ENCODE measurements around the gene C11orf24.
A peak's percentile ranks its signal among the peaks of the same experiment; 100 is the strongest.

C11orf24 gene

DNA sequence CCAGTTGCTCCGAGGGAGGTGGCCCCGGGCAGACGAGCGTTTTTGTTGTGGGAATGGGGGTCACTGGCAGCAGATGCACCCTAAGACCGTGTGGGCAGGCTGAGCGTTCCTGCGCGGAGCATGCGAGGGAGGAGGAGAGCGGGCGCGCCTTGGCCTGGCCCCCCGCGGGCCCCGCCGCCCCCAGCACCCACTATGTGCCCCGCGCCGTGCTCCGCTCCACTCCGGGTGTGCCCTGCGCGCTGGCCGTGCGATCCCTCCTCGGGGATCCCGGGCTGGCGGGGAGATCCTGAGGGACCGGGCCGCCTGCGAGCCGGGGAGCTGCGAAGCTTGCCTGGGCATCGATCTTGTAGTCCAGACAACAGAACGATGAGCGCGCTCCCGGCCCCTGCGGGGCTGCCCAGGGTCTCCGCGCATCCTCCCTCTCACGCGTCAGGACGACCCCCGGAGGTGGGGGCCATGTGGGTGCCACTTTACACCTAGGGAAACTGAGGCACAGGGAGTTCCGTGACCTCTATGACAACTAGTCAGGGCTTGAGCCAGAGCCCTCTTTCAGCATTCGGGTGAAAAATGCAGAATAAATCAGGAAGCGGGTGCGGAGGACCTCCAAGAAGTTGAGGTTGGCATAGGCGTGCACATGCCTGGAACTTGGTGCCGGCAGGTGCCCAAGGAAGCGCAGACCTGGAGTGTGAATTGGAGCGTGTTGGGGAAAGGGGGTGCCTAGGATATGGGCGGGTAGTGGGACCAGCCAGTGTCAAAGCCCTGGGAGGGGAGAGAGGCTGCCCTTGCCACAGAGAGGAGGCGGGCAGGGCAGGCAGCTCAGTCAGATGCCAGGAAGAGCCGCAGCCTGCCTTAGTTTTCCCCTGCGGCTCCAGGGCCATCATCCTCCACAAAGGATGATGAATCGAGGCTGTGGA lies 57.3 kb downstream of the C11orf24 start:
- peak; percentile 41 for ATAC-seq

DNA sequence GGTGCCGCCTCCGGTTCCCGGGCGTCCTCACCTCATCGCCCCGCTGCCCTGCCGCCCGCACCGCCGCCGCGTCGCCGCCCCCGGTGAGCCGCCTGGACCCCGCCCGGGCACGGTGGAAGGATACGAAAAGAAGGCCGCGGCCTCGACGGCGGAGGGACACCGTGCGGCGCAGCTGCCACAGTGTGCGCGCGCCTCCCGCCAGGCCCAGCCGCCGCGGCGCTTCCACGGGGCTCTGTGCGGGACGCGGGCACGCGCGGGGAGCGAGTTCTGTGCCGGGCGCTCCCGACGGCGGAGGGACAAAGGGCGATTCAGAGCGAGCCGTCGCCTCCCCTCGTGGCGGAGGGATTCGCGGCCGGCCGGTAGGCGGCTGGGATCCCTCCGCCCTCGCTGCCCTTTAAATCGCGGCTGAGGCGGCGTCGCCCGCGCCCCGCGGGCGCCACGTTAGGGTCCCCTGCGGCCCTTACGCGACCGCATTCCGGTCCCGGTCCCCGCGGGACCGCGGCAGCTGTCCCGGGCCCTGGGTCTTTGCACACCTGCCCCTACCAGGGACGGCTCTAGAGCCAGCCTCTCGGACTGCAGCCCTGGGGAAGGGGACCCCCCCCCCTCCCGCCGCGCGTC lies 58.1 kb downstream of the C11orf24 start:
- peak; percentile 56 for ATAC-seq
- TF ChIP-seq PPARA (CRISPR knock-in tag; IDR thresholded peaks at IDR 0.05; ENCODE audit: borderline replicate concordance): no peak
- TF ChIP-seq, protein P1, sequence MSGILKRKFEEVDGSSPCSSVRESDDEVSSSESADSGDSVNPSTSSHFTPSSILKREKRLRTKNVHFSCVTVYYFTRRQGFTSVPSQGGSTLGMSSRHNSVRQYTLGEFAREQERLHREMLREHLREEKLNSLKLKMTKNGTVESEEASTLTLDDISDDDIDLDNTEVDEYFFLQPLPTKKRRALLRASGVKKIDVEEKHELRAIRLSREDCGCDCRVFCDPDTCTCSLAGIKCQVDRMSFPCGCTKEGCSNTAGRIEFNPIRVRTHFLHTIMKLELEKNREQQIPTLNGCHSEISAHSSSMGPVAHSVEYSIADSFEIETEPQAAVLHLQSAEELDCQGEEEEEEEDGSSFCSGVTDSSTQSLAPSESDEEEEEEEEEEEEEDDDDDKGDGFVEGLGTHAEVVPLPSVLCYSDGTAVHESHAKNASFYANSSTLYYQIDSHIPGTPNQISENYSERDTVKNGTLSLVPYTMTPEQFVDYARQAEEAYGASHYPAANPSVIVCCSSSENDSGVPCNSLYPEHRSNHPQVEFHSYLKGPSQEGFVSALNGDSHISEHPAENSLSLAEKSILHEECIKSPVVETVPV (CRISPR knock-in tag; IDR thresholded peaks at IDR 0.05): no peak
- TF ChIP-seq ISL1 (CRISPR knock-in tag; IDR thresholded peaks at IDR 0.05): no peak
- peak; percentile 72; the same call in 1 of the 2 replicates for TF ChIP-seq ZFP3 (CRISPR knock-in tag; IDR thresholded peaks at IDR 0.05)
- peak; percentile 90 for TF ChIP-seq CSDC2 (CRISPR knock-in tag; IDR thresholded peaks at IDR 0.05)
- no peak for TF ChIP-seq ZFP30 (CRISPR knock-in tag; IDR thresholded peaks at IDR 0.05)
- TF ChIP-seq, protein P2, sequence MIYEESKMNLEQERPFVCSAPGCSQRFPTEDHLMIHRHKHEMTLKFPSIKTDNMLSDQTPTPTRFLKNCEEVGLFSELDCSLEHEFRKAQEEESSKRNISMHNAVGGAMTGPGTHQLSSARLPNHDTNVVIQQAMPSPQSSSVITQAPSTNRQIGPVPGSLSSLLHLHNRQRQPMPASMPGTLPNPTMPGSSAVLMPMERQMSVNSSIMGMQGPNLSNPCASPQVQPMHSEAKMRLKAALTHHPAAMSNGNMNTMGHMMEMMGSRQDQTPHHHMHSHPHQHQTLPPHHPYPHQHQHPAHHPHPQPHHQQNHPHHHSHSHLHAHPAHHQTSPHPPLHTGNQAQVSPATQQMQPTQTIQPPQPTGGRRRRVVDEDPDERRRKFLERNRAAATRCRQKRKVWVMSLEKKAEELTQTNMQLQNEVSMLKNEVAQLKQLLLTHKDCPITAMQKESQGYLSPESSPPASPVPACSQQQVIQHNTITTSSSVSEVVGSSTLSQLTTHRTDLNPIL (CRISPR knock-in tag; IDR thresholded peaks at IDR 0.05; ENCODE audit: low read depth): no peak
- TF ChIP-seq, protein P3, sequence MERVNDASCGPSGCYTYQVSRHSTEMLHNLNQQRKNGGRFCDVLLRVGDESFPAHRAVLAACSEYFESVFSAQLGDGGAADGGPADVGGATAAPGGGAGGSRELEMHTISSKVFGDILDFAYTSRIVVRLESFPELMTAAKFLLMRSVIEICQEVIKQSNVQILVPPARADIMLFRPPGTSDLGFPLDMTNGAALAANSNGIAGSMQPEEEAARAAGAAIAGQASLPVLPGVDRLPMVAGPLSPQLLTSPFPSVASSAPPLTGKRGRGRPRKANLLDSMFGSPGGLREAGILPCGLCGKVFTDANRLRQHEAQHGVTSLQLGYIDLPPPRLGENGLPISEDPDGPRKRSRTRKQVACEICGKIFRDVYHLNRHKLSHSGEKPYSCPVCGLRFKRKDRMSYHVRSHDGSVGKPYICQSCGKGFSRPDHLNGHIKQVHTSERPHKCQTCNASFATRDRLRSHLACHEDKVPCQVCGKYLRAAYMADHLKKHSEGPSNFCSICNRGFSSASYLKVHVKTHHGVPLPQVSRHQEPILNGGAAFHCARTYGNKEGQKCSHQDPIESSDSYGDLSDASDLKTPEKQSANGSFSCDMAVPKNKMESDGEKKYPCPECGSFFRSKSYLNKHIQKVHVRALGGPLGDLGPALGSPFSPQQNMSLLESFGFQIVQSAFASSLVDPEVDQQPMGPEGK (CRISPR knock-in tag; IDR thresholded peaks at IDR 0.05; ENCODE audit: borderline replicate concordance): no peak; the same call in 1 of the 2 replicates

More for the DNA sequence above, 57.3 kb downstream of the C11orf24 start:
- TF ChIP-seq TCF4 (CRISPR knock-in tag; IDR thresholded peaks at IDR 0.05; ENCODE audit: borderline replicate concordance): no peak
- TF ChIP-seq ZC3H10 (CRISPR knock-in tag; IDR thresholded peaks at IDR 0.05): no peak
- TF ChIP-seq, protein P3 (CRISPR knock-in tag; IDR thresholded peaks at IDR 0.05; ENCODE audit: borderline replicate concordance): no peak
- no peak for TF ChIP-seq BACH2 (CRISPR knock-in tag; IDR thresholded peaks at IDR 0.05; ENCODE audit: borderline replicate concordance)
- no peak for TF ChIP-seq CSDC2 (CRISPR knock-in tag; IDR thresholded peaks at IDR 0.05)
- TF ChIP-seq OSR1 (CRISPR knock-in tag; IDR thresholded peaks at IDR 0.05): no peak
- TF ChIP-seq, protein P4, sequence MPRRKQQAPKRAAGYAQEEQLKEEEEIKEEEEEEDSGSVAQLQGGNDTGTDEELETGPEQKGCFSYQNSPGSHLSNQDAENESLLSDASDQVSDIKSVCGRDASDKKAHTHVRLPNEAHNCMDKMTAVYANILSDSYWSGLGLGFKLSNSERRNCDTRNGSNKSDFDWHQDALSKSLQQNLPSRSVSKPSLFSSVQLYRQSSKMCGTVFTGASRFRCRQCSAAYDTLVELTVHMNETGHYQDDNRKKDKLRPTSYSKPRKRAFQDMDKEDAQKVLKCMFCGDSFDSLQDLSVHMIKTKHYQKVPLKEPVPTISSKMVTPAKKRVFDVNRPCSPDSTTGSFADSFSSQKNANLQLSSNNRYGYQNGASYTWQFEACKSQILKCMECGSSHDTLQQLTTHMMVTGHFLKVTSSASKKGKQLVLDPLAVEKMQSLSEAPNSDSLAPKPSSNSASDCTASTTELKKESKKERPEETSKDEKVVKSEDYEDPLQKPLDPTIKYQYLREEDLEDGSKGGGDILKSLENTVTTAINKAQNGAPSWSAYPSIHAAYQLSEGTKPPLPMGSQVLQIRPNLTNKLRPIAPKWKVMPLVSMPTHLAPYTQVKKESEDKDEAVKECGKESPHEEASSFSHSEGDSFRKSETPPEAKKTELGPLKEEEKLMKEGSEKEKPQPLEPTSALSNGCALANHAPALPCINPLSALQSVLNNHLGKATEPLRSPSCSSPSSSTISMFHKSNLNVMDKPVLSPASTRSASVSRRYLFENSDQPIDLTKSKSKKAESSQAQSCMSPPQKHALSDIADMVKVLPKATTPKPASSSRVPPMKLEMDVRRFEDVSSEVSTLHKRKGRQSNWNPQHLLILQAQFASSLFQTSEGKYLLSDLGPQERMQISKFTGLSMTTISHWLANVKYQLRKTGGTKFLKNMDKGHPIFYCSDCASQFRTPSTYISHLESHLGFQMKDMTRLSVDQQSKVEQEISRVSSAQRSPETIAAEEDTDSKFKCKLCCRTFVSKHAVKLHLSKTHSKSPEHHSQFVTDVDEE (CRISPR knock-in tag; IDR thresholded peaks at IDR 0.05): no peak
- TF ChIP-seq SNAI2 (CRISPR knock-in tag; IDR thresholded peaks at IDR 0.05): no peak
- no peak for TF ChIP-seq ARNTL (CRISPR knock-in tag; IDR thresholded peaks at IDR 0.05; ENCODE audit: borderline replicate concordance, low read depth)
- TF ChIP-seq ZFP30 (CRISPR knock-in tag; IDR thresholded peaks at IDR 0.05): no peak
- TF ChIP-seq, protein P2 (CRISPR knock-in tag; IDR thresholded peaks at IDR 0.05; ENCODE audit: low read depth): no peak
- no peak for TF ChIP-seq ESRRG (CRISPR knock-in tag; IDR thresholded peaks at IDR 0.05)
- no peak for TF ChIP-seq ZNF565 (CRISPR knock-in tag; conservative IDR thresholded peaks at IDR 0.05; ENCODE audit: low read depth)
- TF ChIP-seq, protein P5, sequence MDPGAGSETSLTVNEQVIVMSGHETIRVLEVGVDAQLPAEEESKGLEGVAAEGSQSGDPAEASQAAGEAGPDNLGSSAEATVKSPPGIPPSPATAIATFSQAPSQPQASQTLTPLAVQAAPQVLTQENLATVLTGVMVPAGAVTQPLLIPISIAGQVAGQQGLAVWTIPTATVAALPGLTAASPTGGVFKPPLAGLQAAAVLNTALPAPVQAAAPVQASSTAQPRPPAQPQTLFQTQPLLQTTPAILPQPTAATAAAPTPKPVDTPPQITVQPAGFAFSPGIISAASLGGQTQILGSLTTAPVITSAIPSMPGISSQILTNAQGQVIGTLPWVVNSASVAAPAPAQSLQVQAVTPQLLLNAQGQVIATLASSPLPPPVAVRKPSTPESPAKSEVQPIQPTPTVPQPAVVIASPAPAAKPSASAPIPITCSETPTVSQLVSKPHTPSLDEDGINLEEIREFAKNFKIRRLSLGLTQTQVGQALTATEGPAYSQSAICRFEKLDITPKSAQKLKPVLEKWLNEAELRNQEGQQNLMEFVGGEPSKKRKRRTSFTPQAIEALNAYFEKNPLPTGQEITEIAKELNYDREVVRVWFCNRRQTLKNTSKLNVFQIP (CRISPR knock-in tag; IDR thresholded peaks at IDR 0.05; ENCODE audit: borderline replicate concordance, low read depth): no peak
- TF ChIP-seq GLIS3 (CRISPR knock-in tag; IDR thresholded peaks at IDR 0.05): no peak
- TF ChIP-seq, protein P1 (CRISPR knock-in tag; IDR thresholded peaks at IDR 0.05): no peak
- no peak for TF ChIP-seq RARB (CRISPR knock-in tag; IDR thresholded peaks at IDR 0.05)

Data from SK-N-SH treated with all-trans-retinoic acid at 6 μM for 48 hours (cell line).